ENCODE measurements around the gene SORCS3.

The SORCS3 gene

DNA sequence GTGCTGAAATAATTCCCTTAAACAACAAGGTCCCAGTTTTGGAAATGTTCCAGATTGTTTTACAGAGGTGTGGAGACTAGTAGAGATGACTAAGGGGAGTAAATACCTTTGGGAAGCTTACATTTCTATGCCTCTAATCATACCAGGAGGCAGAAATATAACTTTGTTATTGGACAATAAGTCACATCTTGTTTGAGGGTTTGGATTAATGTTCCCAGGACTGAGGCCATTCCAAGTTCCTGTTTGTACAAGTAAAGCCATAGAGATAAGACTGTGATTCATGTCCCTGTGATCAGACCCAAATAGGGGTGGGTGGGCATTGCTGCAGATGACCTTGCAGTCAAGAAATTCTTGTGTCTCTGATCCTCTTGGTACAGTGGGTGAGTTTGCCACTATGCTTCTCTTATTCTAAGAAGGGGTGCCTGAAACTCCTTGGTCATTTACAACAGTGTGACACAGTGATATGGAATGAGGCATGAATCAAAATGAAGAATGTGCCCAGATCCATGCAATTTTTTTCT is 508.3 kb downstream of the SORCS3 start:
- Histone ChIP-seq H3K4me3 (ENCODE audit: low read length) (no peak overlapping the region), H2BK15ac (replicated peaks; ENCODE audit: low read depth) (no peak overlapping the region), H3K18ac (ENCODE audit: low read length) (no peak overlapping the region), H2BK120ac (ENCODE audit: low read depth, low read length) (no peak overlapping the region), H3K27ac (ENCODE audit: low read depth, low read length) (no peak overlapping the region), H2AK5ac (ENCODE audit: low read length) (no peak overlapping the region), H4K8ac (ENCODE audit: low read depth, low read length) (no peak overlapping the region), H3K36me3 (ENCODE audit: control insufficient read depth, insufficient read depth, low read length) (no peaks in the 10 kb centered on the region), H3K27me3 (ENCODE audit: insufficient read depth, low read length, poor library complexity) (no peaks in the 10 kb centered on the region), H3K79me1 (ENCODE audit: low read length) (no peaks in the 10 kb centered on the region), H3K9ac (ENCODE audit: low read length) (no peak overlapping the region), H3K23ac (ENCODE audit: low read length) (no peak overlapping the region), H3K56ac (ENCODE audit: low read length) (no peak overlapping the region), H4K5ac (ENCODE audit: low read length) (no peak overlapping the region), H2BK5ac (ENCODE audit: low read length) (no peak overlapping the region), H3K79me2 (ENCODE audit: control insufficient read depth, insufficient read depth, low read length) (no peaks in the 10 kb centered on the region), H3K4me2 (ENCODE audit: low read length) (no peak overlapping the region), H3K4ac (ENCODE audit: low read depth, low read length) (no peak overlapping the region), H3K4me1 (ENCODE audit: control insufficient read depth, low read depth, low read length) (no peaks in the 10 kb centered on the region)
- no peak for DNase-seq

DNA sequence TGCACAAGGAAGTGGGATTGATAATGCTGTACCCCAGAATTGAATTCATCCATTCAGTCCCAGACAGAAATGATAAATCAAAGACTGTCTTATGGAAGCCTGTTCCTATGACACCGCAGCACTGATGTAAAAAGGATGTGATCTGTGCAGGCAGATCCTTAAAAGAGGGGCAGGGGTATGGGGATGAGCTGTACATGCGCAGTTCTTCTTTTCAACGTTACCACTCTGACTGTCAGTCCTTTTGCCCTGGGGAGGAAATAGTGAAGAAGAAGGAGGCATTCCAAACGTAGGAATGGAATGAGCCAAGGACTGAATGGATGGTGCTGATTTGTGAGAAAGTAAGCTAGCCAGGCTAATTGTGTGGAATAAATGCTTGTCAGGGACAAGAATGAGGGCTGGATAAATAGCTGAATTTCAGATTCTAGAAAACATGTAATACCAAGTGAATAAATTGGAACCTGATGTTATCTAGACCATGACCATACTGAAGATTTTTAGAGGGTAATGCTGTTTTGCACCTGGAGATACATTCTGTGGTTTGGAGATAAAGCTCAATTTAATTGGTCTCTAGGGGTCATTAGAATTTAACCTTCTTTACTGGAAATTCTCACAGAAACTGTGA is 509.3 kb downstream of the SORCS3 start:
- no peak overlapping the region for H3K18ac ChIP-seq (ENCODE audit: low read length)
- H2BK120ac ChIP-seq (ENCODE audit: low read depth, low read length) = no peak overlapping the region
- no peaks in the 10 kb centered on the region for H3K36me3 ChIP-seq (ENCODE audit: control insufficient read depth, insufficient read depth, low read length)
- no peak overlapping the region for H3K56ac ChIP-seq (ENCODE audit: low read length)
- H3K4me2 ChIP-seq (ENCODE audit: low read length) = no peak overlapping the region
- no peak overlapping the region for H3K23ac ChIP-seq (ENCODE audit: low read length)
- no peaks in the 10 kb centered on the region for H3K4me1 ChIP-seq (ENCODE audit: control insufficient read depth, low read depth, low read length)
- H3K4ac ChIP-seq (ENCODE audit: low read depth, low read length) = no peak overlapping the region
- no peaks in the 10 kb centered on the region for H3K79me2 ChIP-seq (ENCODE audit: control insufficient read depth, insufficient read depth, low read length)
- H3K27ac ChIP-seq (ENCODE audit: low read depth, low read length) = no peak overlapping the region
- no peak overlapping the region for H3K9ac ChIP-seq (ENCODE audit: low read length)
- no peak overlapping the region for H3K4me3 ChIP-seq (ENCODE audit: low read length)
- no peak overlapping the region for H4K5ac ChIP-seq (ENCODE audit: low read length)
- no peaks in the 10 kb centered on the region for H3K79me1 ChIP-seq (ENCODE audit: low read length)
- no peak for DNase-seq
- H4K8ac ChIP-seq (ENCODE audit: low read depth, low read length) = no peak overlapping the region
- no CpG with 5 or more reads among the region's 4 CpGs for WGBS (ENCODE audit: extremely low coverage, insufficient coverage, low lambda C conversion rate)
- no peak overlapping the region for H2BK15ac ChIP-seq (replicated peaks; ENCODE audit: low read depth)
- H2AK5ac ChIP-seq (ENCODE audit: low read length) = no peak overlapping the region
- H3K27me3 ChIP-seq (ENCODE audit: insufficient read depth, low read length, poor library complexity) = no peaks in the 10 kb centered on the region
- H2BK5ac ChIP-seq (ENCODE audit: low read length) = no peak overlapping the region

DNA sequence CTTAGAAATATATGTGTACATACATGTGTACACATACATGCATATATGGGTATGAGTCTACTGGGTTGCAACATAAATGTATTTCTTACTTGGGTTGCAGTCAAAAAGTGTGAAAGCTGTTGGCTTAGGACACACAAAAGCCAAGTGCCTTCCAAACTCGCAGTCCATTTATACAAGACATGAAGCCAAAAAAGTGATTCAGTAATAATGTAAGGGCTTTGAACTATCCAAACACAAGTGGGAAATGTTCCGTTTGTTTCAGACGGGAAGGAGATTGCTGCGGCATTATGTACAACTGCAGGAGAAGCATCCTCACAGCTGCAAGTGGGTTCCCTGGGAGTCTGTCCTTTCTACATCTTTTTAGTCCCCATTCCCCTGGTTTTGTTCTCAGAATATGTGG is 513.6 kb downstream of the SORCS3 start:
- H3K27ac ChIP-seq (ENCODE audit: low read depth, low read length) = no peak overlapping the region
- DNase-seq = no peak
- no peak overlapping the region for H2AK5ac ChIP-seq (ENCODE audit: low read length)
- H3K18ac ChIP-seq (ENCODE audit: low read length) = no peak overlapping the region
- no peak overlapping the region for H4K8ac ChIP-seq (ENCODE audit: low read depth, low read length)
- no peaks in the 10 kb centered on the region for H3K4me1 ChIP-seq (ENCODE audit: control insufficient read depth, low read depth, low read length)
- no peak overlapping the region for H3K4ac ChIP-seq (ENCODE audit: low read depth, low read length)
- H3K79me2 ChIP-seq (ENCODE audit: control insufficient read depth, insufficient read depth, low read length) = no peaks in the 10 kb centered on the region
- H3K4me2 ChIP-seq (ENCODE audit: low read length) = no peak overlapping the region
- H3K36me3 ChIP-seq (ENCODE audit: control insufficient read depth, insufficient read depth, low read length) = no peaks in the 10 kb centered on the region
- H2BK5ac ChIP-seq (ENCODE audit: low read length) = no peak overlapping the region
- H2BK15ac ChIP-seq (replicated peaks; ENCODE audit: low read depth) = no peak overlapping the region
- no peak overlapping the region for H2BK120ac ChIP-seq (ENCODE audit: low read depth, low read length)
- no CpG with 5 or more reads among the region's 4 CpGs for WGBS (ENCODE audit: extremely low coverage, insufficient coverage, low lambda C conversion rate)
- no peak overlapping the region for H3K9ac ChIP-seq (ENCODE audit: low read length)
- H3K79me1 ChIP-seq (ENCODE audit: low read length) = no peaks in the 10 kb centered on the region
- no peak overlapping the region for H4K5ac ChIP-seq (ENCODE audit: low read length)
- H3K23ac ChIP-seq (ENCODE audit: low read length) = no peak overlapping the region
- no peak overlapping the region for H3K4me3 ChIP-seq (ENCODE audit: low read length)
- H3K56ac ChIP-seq (ENCODE audit: low read length) = no peak overlapping the region
- no peaks in the 10 kb centered on the region for H3K27me3 ChIP-seq (ENCODE audit: insufficient read depth, low read length, poor library complexity)

DNA sequence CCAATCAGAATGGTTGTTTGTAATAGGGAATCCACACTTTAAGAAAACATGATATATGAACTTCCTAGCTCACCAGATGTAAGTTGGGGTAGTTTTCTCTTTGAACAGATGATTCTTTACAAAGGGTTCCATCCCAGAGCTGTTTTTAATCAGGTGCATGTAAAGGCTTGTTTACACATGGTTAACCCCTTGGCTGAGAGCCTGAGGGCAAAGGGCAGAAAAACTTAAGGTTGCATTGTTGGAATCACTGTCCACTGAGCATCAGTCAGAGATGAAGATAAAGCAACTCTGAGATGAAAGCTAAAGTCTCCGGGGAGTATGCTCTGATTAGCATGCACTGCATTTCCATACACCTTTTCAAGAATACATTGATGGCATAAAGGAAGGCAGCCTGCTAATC is 518.2 kb downstream of the SORCS3 start:
- H3K18ac ChIP-seq (ENCODE audit: low read length) = no peak overlapping the region
- WGBS (ENCODE audit: extremely low coverage, insufficient coverage, low lambda C conversion rate) = no CpG with 5 or more reads among the region's 1 CpG

DNA sequence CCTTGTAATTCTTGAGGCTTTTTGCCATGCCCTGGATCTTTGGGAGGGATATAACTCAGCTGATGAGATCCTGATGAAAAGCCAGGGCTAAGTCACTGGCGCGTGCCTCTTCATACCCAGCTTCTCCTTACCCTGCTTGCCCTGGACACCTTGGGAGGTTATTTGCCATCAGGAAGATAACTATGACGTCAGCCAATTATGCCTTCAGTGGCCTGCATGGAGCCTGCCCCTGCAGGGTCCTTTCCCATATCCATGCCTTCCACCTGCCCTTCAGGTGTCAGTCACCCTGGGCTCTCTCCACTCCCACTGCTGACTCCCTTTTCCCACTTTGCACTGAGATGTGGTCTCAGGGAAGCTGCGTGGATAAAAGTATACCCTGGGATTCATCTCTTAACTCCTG is 520.1 kb downstream of the SORCS3 start:
- H3K27ac ChIP-seq (ENCODE audit: low read depth, low read length) = no peak overlapping the region
- no peak overlapping the region for H3K4me3 ChIP-seq (ENCODE audit: low read length)
- no peak overlapping the region for H2AK5ac ChIP-seq (ENCODE audit: low read length)
- WGBS (ENCODE audit: extremely low coverage, insufficient coverage, low lambda C conversion rate) = no CpG with 5 or more reads among the region's 4 CpGs
- no peak overlapping the region for H3K56ac ChIP-seq (ENCODE audit: low read length)
- H3K9ac ChIP-seq (ENCODE audit: low read length) = no peak overlapping the region
- H3K4me2 ChIP-seq (ENCODE audit: low read length) = no peak overlapping the region
- H3K79me1 ChIP-seq (ENCODE audit: low read length) = no peaks in the 10 kb centered on the region
- no peak overlapping the region for H2BK120ac ChIP-seq (ENCODE audit: low read depth, low read length)
- no peaks in the 10 kb centered on the region for H3K4me1 ChIP-seq (ENCODE audit: control insufficient read depth, low read depth, low read length)
- H4K5ac ChIP-seq (ENCODE audit: low read length) = no peak overlapping the region
- H4K8ac ChIP-seq (ENCODE audit: low read depth, low read length) = no peak overlapping the region
- H2BK15ac ChIP-seq (replicated peaks; ENCODE audit: low read depth) = no peak overlapping the region
- no peak overlapping the region for H3K23ac ChIP-seq (ENCODE audit: low read length)
- H3K27me3 ChIP-seq (ENCODE audit: insufficient read depth, low read length, poor library complexity) = no peaks in the 10 kb centered on the region
- no peaks in the 10 kb centered on the region for H3K79me2 ChIP-seq (ENCODE audit: control insufficient read depth, insufficient read depth, low read length)
- no peak overlapping the region for H2BK5ac ChIP-seq (ENCODE audit: low read length)
- DNase-seq = no peak
- H3K36me3 ChIP-seq (ENCODE audit: control insufficient read depth, insufficient read depth, low read length) = no peaks in the 10 kb centered on the region
- H3K18ac ChIP-seq (ENCODE audit: low read length) = no peak overlapping the region
- H3K4ac ChIP-seq (ENCODE audit: low read depth, low read length) = no peak overlapping the region

More for the DNA sequence above, 518.2 kb downstream of the SORCS3 start:
- no peak overlapping the region for H2BK15ac ChIP-seq (replicated peaks; ENCODE audit: low read depth)
- no peak overlapping the region for H2BK120ac ChIP-seq (ENCODE audit: low read depth, low read length)
- no peaks in the 10 kb centered on the region for H3K4me1 ChIP-seq (ENCODE audit: control insufficient read depth, low read depth, low read length)
- no peak overlapping the region for H2AK5ac ChIP-seq (ENCODE audit: low read length)
- H3K79me1 ChIP-seq (ENCODE audit: low read length) = no peaks in the 10 kb centered on the region
- no peak for DNase-seq
- H4K8ac ChIP-seq (ENCODE audit: low read depth, low read length) = no peak overlapping the region
- H4K5ac ChIP-seq (ENCODE audit: low read length) = no peak overlapping the region
- no peak overlapping the region for H3K23ac ChIP-seq (ENCODE audit: low read length)
- no peak overlapping the region for H3K27ac ChIP-seq (ENCODE audit: low read depth, low read length)
- no peak overlapping the region for H3K56ac ChIP-seq (ENCODE audit: low read length)
- no peaks in the 10 kb centered on the region for H3K79me2 ChIP-seq (ENCODE audit: control insufficient read depth, insufficient read depth, low read length)
- no peak overlapping the region for H3K4ac ChIP-seq (ENCODE audit: low read depth, low read length)
- H3K27me3 ChIP-seq (ENCODE audit: insufficient read depth, low read length, poor library complexity) = no peaks in the 10 kb centered on the region
- H3K9ac ChIP-seq (ENCODE audit: low read length) = no peak overlapping the region
- H2BK5ac ChIP-seq (ENCODE audit: low read length) = no peak overlapping the region
- H3K4me3 ChIP-seq (ENCODE audit: low read length) = no peak overlapping the region
- no peak overlapping the region for H3K4me2 ChIP-seq (ENCODE audit: low read length)
- no peaks in the 10 kb centered on the region for H3K36me3 ChIP-seq (ENCODE audit: control insufficient read depth, insufficient read depth, low read length)

DNA sequence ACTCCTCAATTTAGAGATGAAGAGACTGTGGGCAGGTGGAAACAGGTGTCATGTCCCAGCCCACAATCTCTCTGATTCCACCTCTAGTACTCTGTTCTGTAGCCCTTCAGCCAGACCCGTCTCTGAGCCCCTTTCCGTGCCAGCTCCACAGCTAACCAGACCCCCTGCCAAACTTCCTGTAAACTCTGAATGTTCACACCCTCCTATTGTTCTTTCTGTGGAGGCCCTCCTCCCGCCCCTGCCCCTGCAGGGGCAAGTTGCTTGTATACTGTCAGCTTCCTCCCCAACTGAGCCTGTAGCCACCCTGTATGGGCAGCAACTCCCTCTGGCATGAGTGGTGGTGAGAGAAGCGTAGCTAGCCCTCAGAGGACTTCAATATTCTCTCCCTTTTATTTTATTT is 520.7 kb downstream of the SORCS3 start:
- Histone ChIP-seq H2BK15ac (replicated peaks; ENCODE audit: low read depth) (no peak overlapping the region), H3K27ac (ENCODE audit: low read depth, low read length) (no peak overlapping the region), H2BK120ac (ENCODE audit: low read depth, low read length) (no peak overlapping the region), H3K18ac (ENCODE audit: low read length) (no peak overlapping the region), H4K5ac (ENCODE audit: low read length) (no peak overlapping the region), H4K8ac (ENCODE audit: low read depth, low read length) (no peak overlapping the region), H2AK5ac (ENCODE audit: low read length) (no peak overlapping the region), H3K79me2 (ENCODE audit: control insufficient read depth, insufficient read depth, low read length) (no peaks in the 10 kb centered on the region), H3K56ac (ENCODE audit: low read length) (no peak overlapping the region), H3K4me3 (ENCODE audit: low read length) (no peak overlapping the region), H3K9ac (ENCODE audit: low read length) (no peak overlapping the region), H3K23ac (ENCODE audit: low read length) (no peak overlapping the region), H3K27me3 (ENCODE audit: insufficient read depth, low read length, poor library complexity) (no peaks in the 10 kb centered on the region), H3K4ac (ENCODE audit: low read depth, low read length) (no peak overlapping the region), H3K4me2 (ENCODE audit: low read length) (no peak overlapping the region), H2BK5ac (ENCODE audit: low read length) (no peak overlapping the region), H3K79me1 (ENCODE audit: low read length) (no peaks in the 10 kb centered on the region), H3K36me3 (ENCODE audit: control insufficient read depth, insufficient read depth, low read length) (no peaks in the 10 kb centered on the region), H3K4me1 (ENCODE audit: control insufficient read depth, low read depth, low read length) (no peaks in the 10 kb centered on the region)
- no CpG with 5 or more reads among the region's 4 CpGs for WGBS (ENCODE audit: extremely low coverage, insufficient coverage, low lambda C conversion rate)
- DNase-seq = peak; percentile 7

All from mesendoderm (in vitro differentiated cells).